OCI-M2 (cell line): ENCODE results near the gene ANKRD11.
"Not testable (repeated sequence)": the region's sequence is repeated elsewhere in the genome, so short reads cannot be mapped to it uniquely, and the experiment has no call there.

Experiments
- DNase-seq: peaks from one replicate; lab custom pipeline; 2025; ENCODE audit not compliant: unreplicated experiment; lab: John Stamatoyannopoulos, UW

Gene ANKRD11

DNA sequence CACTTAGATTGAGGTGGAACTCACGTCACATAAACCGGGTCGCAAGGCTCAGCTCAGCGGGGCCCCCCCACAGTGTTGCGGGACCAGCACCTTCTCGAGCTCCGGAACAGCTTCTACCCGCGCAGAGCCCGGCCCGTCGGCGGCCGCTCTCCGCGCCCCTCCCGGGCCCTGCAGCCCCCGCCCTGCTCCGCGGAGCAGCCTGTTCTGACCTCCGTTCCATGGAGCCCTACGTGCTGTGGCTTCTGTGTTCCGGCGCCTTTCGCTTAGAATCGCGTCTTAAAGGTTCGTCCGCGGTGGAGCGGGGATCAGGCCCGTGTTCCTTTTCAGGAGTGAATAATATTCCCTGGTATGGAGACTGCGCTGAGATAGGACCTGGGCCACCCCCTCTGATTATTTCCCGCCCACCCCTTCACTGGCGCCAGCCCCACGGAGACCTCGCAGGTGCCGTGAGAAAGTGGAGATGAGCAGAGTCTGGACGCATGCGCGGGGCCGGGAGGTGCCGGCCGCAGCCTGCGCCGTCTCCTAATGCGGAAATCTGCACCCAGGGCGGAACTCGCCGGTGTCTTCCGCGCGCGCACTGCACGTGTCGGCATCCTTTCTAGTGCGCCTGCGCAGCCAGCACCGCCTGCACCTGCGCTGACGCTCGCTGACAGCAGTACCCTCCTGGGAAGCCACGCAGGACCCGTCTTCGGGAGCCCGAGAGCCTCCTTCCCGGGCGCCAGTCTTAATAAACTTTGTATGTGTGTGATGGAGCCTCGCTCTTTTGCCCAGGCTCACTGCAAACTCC is 242.0 kb downstream of the ANKRD11 start:
- no peak for DNase-seq

DNA sequence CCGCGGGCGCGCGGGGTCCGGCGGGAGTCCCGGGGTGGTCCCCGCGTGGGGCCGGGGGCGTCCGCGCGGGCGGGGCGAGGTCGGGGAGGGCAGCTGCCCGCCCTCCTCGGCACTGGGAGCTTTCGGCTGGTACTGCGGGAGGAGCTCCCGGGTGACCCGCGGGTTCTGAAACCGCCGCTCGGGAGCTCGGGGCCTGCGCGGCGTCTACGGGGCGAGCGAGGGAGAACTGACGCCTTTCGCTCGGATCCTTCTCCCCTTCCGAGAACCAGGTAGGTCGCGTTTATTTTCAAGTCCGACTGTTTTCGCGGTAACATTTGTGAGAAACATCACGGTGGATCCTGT is 242.7 kb downstream of the ANKRD11 start:
- not testable (repeated sequence) for DNase-seq

DNA sequence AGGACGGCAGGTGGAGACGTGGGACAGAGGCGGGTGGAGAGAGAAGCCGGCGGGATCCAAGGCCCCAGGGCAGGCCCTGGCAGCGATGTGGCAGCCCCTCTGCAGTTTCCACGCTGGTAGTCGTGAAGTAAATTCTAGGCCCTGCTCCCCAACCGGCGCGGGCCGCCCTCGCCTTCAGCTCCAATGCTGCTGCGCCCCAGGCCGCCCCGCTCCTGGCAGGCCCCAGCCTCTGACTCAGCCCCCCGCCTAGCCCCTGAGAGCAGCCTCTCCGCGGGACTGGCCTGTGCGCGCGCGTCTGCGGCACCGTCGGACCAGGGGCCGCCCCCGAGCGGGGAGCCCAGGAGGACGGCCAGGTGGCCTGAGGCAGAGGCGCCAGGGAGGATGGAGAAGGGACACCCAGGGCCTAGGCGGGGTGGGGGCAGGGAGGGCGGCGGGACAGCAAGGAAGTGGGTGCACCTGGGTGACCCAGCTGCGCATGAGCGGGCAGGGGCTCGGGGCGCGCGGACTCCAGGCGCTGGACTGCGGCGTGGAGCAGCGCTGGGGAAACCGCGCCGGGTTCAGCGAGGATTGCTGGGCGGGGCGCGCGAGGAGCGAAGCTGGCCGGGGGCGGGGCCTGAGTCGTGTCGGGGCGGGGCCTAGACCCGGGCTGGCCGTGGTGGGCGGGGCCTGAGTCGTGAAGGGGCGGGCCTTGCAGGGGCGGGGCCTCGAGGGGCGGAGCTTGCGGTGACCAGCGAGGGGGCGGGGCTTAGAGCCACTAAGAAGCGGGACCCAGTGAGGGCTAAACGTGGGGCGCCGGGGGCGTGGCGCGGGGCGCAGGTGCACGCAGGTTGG is 243.2 kb downstream of the ANKRD11 start:
- DNase-seq = no peak

DNA sequence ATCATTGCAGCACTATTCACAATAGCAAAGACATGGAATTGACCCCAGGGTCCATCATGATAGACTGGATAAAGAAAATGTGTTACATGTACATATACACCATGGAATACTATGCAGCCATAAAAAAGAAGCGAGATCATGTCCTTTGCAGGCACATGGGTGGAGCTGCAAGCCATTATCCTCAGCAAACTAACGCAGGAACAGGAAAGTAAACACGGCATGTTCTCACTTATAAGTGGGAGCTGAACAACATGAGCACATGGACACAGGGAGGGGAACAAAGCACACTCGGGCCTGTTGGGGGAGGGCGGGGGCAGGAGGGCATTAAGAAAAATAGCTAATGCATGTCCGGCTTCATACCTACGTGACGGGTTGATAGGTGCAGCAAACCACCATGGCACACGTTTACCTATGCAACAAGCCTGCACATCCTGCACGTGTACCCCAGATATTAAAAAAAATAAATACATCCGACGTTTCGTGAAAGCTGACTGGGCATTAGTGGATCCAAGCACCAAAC is 243.9 kb downstream of the ANKRD11 start:
- no peak for DNase-seq

DNA sequence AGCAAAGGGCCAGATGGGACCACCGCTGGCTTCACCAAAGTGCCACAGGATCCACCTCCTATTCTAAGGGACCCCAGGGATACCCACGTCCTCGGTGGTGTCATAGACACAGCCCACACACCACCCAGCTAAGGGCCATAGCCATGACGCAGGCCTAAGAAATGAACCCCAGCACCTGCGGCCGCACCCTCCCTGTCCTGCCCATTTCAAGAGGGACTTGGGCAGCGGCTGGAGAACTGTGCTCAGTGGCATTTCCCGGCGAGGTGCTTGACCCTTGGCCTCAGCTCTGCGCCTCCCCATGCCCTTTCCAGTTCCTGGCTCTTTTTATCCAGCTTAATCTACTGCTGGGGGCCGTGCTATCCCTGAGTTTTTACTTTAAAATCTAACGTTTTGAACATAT is 245.6 kb downstream of the ANKRD11 start:
- no peak for DNase-seq

DNA sequence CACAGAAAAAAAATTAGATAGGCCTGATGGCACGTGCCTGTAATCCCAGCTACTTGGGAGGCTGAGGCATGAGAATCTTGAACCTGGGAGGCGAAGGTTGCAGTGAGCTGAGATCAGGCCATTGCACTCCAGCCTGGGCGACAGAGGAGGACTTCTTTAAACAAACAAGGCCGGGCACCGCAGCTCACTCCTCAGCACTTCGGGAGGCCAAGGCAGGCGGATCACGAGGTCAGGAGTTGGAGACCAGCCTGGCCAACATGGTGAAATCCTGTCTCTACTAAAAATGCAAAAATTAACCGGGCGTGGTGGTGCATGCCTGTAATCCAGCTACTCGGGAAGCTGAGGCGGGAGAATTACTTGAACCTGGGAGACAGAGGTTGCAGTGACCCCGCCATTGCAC is 246.1 kb downstream of the ANKRD11 start:
- DNase-seq = not testable (repeated sequence)

DNA sequence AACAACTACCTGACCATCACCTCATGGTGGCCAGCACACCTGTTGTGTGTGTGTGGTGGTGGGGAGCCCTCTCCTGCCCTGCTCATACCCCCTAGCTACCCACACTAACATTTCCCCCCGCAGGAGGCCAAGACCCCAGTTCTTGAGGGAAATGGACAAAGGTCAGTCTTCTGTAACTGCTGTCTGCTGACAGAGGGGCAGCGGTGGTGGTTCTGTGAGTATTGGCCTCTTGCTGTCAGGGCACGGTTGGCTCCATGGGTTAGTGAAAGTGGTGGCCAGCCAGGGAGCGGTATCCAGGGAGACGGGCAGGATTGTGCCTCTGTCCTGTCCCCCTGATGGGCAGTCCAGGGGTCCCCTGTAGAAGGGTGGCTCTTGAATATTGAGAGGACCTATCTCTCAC is 246.7 kb downstream of the ANKRD11 start:
- DNase-seq = no peak

DNA sequence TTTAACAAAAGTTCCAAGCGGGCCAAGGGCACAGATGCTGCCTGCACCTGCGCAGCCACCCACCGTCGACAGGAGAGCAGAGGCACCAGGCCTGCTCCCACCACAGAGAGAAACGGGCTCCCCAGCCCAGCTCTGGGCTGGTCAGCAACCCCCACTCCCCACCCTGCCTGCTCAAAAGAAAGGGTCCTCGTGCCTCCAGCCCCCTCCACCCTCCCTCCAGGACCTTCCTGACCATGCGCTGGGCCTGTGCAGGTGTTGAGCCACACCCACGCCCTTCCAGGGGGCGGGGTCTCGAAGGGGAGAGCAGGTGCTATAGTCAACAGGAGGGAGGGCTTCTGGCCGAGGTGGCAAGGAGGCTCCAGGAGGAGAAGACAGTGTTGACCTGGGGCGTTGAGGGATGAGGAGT is 247.6 kb downstream of the ANKRD11 start:
- no peak for DNase-seq

DNA sequence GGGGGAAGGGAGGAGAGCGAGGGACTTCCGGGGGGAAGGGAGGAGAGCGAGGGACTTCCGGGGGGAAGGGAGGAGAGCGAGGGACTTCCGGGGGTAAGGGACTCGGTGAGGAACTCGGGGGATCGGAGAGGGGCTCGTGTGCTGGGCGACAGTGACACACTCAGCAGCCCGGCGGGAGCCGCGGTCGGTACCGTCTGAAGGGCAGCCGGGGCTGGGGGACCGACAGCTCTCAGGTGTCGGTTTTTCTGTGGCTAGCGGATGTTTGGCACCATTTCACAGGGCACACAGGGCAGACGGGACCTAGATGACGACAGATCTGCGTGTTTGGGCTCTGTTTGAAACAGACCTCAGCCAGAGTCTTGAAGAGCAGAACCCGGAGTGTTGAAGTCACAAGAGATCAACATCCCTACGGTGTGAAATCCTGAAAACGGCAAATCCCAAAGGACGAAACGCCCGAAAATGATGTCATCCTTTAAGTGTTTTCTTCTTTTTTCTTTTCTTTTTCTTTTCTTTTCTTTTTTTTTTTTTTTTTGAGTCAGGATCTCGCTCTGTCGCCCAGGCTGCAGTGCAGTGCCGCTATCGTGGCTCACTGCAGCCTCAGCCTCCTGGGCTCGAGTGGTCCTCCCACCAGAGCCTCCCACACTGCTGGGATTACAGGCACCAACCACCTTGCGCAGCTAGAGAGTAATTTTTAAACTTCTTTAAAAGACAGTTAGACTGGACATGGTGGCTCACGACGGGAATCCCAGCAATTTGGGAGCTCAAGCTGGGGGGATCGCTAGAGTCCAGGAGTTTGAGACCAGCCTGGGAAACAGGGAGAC is 249.0 kb downstream of the ANKRD11 start:
- DNase-seq = no peak

DNA sequence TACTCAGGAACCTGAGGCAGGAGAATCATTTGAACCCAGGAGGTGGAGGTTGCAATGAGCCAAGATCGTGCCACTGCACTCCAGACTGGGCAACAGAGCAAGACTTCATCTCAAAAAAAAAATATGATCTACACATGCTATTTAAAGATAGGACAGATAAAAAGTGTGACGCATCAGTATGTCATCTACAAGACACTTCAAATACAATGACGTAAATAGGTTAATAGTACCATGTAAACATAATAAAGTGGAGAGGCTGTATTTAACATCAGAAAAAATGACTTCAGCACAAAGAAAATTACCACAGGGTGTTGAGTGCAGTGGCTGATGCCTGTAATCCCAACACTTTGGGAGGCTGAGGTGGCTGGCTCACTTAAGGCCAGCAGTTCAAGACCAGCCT is 252.6 kb downstream of the ANKRD11 start:
- DNase-seq = no peak

DNA sequence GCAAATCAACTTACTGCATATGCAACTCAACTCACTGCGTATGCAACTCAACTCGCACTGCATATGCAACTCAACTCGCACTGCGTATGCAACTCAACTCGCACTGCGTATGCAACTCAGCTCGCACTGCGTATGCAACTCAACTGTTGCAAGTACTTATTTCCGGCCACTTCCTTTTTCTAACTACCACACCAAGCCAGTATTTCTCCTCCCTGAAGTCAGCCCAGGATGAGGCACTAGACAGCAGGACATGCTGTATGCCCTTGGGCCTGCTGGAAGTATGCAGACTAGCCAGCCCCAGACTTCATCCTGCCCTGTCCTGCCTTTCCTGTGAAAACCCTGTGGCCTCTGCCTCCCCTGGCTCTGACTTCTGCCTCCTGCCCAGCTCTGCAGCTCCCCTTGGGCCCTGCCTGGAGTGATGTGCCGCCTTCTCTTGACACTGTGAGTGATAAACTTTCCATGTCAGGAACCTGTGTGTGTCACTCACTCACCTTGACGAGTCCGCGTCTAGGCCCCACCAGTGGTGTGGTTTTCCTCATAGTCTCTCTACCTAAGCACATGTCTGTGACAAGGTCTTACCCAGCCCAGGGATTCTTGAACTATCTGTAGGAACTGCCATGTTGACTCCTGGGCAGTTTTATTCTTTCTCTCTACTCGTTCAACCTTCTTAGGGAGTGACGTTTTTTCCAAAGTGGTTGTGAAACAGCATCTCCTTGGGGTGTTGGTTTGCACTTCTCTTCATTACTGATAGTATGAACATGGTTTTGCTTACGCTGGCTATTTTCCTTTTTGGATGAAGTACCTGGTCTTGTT is 256.5 kb downstream of the ANKRD11 start:
- DNase-seq = no peak

DNA sequence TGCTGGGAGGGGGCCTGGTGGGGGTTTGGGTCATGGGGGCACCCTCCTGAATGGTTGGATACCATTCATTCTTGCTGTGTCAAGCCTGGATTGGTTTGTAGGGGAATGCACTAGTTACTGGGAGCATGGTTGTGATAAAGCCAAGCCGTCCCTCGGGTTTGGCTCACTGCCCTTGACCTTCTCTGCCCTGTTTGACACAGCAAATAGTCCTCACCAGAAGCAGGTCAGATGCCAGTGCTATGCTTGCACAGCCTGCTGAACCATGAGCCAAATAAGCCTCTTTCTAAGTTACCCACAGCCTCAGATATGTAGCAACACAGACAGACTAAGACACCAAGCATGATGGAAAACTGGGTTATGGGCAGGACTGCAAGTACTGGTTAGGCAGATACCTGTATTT is 258.3 kb downstream of the ANKRD11 start:
- DNase-seq = no peak

DNA sequence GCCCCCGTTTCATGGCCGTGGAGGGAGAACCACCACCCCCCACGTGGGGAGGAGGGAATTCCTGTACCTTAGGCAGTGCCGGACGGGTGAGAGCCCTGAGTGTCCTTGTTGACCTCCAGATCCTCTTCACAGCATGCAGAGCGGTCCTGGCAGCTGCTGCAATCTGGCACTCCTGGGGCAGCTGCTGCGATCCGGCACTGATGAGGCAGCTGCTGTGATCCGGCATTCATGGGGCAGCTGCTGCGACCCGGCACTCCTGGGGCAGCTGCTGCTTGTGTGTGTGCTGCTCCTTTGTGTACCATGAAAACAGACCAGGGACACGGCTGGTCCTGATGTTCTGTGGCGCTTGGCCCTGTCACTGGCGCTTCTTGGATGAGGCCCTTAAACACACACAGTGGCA is 260.1 kb downstream of the ANKRD11 start:
- DNase-seq = no peak

DNA sequence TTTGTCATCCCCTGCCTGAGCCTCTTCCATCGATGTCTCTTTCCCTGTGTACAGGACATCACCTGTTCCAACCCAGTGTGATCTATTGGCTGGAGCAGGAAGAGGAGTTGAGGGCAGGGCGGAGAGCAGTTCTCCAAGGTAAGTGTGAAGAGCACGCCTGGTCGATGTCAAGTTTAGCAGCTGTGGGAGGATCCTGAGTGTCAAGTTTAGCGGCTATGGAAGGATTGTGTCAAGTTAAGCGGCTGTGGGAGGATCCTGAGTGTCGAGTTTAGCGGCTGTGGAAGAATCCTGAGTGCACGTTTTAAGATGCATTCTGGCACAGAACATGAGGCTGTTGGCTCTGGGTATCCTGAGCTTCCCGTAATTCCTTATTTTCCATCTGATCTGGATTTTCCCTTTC is 265.7 kb downstream of the ANKRD11 start:
- DNase-seq = no peak

DNA sequence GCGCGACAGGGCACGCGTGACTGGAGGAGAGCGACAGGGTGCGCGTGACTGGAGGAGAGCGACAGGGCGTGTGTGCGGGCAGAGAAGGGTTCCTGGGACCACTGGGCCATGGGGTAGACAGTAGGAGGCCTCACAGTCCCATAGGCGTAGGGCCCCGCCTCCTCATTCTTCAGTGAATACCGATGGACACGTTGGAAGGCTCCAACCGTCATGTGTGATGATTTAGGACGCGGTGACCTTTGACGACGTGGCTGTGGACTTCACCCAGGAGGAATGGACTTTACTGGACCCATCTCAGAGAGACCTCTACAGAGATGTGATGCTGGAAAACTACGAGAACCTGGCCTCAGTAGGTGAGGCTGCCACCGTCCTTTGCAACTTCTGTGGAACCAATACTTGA is 267.4 kb downstream of the ANKRD11 start:
- no peak for DNase-seq

DNA sequence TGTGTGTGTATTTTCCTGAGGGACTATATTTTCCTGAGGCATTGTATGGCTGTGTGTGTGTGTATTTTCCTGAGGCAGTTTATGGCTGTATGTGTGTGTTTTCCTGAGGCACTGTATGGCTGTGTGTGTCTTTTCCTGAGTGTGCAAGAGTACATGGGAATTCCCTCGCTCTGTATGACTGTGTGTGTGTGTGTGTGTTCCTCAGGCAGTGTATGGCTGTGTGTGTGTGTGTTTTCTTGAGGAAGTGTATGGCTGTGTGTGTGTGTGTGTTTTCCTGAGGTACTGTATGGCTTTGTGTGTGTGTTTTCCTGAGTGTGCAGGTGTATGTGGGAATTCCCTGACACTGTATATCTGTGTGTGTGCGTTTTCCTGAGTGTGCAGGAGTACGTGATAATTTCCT is 268.8 kb downstream of the ANKRD11 start:
- DNase-seq = no peak

DNA sequence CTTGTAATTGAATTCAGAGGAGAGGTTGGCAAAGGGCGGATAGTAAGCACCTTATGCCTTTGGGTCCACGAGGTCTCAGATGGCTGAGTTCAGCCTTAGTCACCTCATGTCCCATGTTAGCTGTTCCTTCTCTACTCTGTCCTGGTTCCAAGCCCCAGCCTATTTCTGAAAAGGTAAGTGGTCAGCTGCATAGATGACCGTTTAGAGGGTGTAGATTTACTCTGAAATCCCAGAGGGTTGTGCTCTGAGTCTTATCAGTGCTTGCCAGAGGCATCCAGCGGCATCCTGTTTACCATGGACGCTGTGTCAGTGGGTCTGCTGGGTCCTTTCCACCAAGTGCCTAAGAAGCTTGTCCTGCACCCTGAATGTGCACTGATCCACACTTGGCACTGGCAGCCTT is 271.0 kb downstream of the ANKRD11 start:
- no peak for DNase-seq
